MG63 (cell line): ENCODE measurements around the gene TACC2. TPM values are rescaled to one million over a fixed set of nuclear protein-coding genes. Genes with fewer than 3 reads are reported as not detected.
"Not testable (repeated sequence)": the region's sequence is repeated elsewhere in the genome, so short reads cannot be mapped to it uniquely, and the experiment has no call there.

ENCODE experiments used
- DNase-seq: peaks from one replicate; pipeline ENCODE4 v3.0.0-alpha.2; 2020
- H3K27me3 ChIP-seq: fragments of 250-450 bp; sonication (Bioruptor Pico); 2 replicates; pipeline ENCODE4 v1.5.1; 2020; ENCODE audit warnings: mild to moderate bottlenecking, moderate library complexity
- H3K36me3 ChIP-seq: fragments of 250-450 bp; sonication (Bioruptor Pico); 2 replicates; pipeline ENCODE4 v1.5.1; 2020; ENCODE audit warnings: mild to moderate bottlenecking, moderate library complexity
- H3K4me3 ChIP-seq: fragments of 250-450 bp; sonication (Bioruptor Pico); 2 replicates; pipeline ENCODE4 v1.5.1; 2020; ENCODE audit warnings: mild to moderate bottlenecking, moderate library complexity
- H3K9me3 ChIP-seq: fragments of 250-450 bp; sonication (Bioruptor Pico); 2 replicates; pipeline ENCODE4 v1.5.1; 2020; ENCODE audit warnings: mild to moderate bottlenecking, moderate library complexity
- total RNA-seq: library from RNA; depleted of rRNA; stranded (reverse); fragments of >200 nt; shearing (Covaris generic); gene quantifications from 2 replicates; pipeline ENCODE4 v1.2.3, GENCODE V29; 2014; ENCODE audit warnings: low replicate concordance; rRNA removed

The TACC2 gene, protein sequence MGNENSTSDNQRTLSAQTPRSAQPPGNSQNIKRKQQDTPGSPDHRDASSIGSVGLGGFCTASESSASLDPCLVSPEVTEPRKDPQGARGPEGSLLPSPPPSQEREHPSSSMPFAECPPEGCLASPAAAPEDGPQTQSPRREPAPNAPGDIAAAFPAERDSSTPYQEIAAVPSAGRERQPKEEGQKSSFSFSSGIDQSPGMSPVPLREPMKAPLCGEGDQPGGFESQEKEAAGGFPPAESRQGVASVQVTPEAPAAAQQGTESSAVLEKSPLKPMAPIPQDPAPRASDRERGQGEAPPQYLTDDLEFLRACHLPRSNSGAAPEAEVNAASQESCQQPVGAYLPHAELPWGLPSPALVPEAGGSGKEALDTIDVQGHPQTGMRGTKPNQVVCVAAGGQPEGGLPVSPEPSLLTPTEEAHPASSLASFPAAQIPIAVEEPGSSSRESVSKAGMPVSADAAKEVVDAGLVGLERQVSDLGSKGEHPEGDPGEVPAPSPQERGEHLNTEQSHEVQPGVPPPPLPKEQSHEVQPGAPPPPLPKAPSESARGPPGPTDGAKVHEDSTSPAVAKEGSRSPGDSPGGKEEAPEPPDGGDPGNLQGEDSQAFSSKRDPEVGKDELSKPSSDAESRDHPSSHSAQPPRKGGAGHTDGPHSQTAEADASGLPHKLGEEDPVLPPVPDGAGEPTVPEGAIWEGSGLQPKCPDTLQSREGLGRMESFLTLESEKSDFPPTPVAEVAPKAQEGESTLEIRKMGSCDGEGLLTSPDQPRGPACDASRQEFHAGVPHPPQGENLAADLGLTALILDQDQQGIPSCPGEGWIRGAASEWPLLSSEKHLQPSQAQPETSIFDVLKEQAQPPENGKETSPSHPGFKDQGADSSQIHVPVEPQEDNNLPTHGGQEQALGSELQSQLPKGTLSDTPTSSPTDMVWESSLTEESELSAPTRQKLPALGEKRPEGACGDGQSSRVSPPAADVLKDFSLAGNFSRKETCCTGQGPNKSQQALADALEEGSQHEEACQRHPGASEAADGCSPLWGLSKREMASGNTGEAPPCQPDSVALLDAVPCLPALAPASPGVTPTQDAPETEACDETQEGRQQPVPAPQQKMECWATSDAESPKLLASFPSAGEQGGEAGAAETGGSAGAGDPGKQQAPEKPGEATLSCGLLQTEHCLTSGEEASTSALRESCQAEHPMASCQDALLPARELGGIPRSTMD (N-terminal part only)
- total RNA-seq, result 7.3 and 7.4 TPM in 2 replicates

DNA sequence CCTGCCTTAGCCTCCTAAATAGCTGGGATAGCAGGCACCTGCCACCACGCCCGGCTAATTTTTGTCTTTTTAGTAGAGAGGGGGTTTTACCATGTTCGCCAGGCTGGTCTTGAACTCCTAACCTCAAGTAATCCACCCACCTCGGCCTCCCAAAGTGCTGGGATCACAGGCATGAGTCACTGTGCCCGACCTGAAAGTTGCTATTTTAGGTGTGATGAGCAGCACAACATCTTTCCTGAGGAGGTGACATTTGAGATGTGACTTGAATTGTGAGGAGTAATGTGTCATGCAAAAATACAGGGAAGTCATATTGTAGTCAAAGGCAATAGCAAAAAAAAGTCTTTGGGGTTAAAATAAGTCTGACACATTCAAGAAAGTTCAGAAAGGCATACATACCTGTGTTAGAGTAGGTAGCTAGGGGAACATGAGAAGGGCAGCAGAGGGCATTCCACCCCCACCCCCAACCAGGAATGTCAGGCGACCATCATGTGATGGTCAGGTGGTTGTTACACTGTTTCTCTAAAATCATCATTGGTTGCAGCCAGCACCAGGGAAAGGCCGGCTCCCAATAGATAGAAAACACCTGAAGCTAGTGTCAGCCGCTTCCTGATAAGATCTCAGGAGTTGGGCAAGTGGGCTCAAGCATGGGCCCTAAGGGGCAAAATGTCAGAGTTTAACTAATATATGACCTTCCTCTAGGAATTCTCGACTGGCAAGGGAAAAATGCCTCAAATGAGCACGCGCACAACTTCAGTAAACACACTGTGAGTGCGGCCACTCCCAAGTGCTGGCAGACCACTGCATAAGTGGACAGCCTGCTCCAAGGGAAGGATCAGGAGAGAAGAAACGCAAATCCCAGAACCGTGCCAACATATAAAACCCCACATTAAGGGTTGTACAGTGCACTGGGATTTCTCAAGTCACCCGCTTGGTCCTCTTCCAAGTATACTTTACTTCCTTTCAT, at the start of gene TACC2:
TSS of gene TACC2 (plus strand) at position 803 of the 964 bp plus-strand sequence. CDS start 32,819 bp downstream, outside the sequence.
- H3K4me3 ChIP-seq, result no peak within 1 kb of the TSS
- peaks cover 7% of the 10 kb centered on the region; the same call in 1 of the 2 replicates for H3K9me3 ChIP-seq
- H3K27me3 ChIP-seq, result no peaks in the 10 kb centered on the region
- no peaks in the 10 kb centered on the region for H3K36me3 ChIP-seq
- no peak for DNase-seq

DNA sequence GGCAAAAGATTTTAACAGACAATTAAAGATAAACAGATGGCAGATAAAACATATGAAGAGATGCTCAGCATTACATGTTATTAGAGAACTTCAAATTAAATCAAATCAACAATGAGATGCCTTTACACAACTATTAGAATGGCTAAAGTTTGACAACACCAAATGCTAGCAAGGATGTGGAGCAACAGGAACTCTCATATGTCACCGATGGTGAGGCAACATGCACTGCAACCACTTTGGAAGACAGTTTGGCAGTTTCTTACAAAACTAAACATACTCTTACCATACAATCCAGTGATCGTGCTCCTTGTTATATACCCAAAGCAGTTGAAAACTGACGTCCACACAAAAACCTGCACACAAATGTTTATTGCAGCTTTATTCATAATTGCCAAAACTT, 47.4 kb upstream of the TACC2 start:
- Histone ChIP-seq H3K36me3 (no peaks in the 10 kb centered on the region), H3K27me3 (no peaks in the 10 kb centered on the region), H3K9me3 (peaks cover 3% of the 10 kb centered on the region; the same call in 1 of the 2 replicates), H3K4me3 (no peak overlapping the region)
- no peak for DNase-seq

DNA sequence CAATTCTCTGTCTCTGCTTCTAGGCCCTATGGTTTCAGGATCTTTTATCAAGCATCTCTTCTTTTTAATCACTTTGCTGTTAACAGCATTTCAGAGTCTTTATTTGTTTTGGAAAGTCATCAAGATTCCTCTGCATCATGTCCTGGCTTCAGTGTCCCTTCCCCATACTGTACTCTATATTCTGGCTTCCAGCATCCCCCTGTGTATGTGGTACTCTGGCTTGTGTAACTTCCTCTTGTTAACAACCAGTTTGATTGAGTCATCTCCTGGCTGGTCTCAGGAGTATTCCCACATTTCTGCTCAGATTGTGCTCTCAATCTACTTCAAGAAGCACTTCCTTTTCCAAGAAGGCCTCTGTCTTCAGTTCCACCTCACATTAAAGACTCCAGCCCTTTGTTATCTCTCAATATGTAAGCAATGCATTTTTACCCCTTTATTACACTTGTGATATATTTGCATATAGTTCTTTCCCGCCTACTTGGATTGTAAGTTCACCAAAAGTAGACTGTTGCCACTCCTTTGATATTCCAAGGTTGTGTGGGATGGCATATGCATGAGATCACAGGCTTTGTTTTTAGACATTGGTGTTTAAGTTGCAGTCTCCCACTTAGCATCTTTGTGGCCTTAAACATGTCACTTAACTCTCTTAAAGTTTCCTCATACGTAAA, 46.1 kb upstream of the TACC2 start:
- no peaks in the 10 kb centered on the region for H3K36me3 ChIP-seq
- DNase-seq, result peak; percentile 74
- no peak overlapping the region for H3K4me3 ChIP-seq
- no peaks in the 10 kb centered on the region for H3K27me3 ChIP-seq
- H3K9me3 ChIP-seq, result peaks cover 3% of the 10 kb centered on the region; the same call in 1 of the 2 replicates

DNA sequence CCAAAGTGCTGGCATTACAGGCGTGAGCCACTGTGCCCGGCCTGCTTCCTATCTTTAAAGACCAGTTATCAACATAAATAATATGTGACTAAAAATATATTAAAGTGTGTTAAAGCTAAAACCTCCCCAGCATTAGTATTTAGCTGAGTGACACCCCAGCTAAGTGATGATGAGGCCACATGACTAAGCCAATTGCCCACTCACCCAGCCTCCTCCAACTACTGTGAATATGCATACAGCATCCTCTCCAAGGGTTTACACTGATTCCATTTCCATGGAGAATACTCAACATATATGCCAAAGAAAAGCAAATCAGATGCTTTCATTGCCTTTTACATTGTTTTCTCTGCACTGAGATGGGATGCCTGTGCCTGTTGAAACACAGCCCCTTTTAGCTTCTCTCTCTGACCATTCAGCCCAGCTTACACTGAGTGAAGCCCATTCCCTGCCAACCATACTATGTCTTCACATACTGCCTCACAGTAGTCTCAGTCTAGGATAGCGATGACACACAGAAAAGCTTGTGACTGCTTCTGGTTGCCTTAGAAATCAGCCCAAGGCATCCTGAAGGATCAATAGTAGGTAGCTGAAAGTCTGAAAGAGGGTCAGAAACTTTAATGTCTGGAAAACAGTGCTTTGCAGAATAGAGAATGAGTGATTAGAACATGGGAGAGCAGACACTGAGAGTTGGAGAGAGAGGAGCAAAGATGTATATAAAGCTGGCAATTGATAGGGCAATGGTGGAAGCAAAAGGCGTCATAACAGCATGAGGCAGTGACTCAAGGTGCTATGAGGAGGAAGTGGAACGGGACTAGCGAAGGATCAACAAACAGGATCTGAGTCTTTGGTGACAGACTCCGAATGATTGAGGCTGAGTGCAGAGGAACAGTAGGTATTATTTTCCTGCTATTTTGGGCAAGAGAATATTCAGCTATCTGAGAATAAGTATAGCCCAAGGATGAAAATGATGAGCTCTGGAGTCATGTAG, 41.3 kb upstream of the TACC2 start:
- no peaks in the 10 kb centered on the region for H3K9me3 ChIP-seq

DNA sequence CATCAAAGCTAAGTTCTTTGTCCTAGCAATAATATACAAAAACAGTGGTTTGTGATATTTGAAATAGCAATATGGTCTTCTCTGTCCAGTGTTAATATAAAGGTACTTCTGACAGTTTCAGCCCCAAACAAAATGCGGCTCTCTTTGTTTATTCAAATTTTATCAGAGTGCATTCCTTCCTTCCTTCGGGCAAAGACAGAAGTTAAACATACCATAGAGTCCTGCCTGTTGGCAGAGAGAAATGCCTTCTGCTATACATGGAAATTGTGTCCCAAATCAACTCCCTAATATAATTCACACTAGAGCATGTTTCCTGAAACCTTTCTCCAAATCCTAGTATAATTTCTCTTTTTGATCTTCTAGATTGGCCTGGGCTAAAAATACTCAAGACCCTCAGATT, 39.9 kb upstream of the TACC2 start:
- no peaks in the 10 kb centered on the region for H3K9me3 ChIP-seq
- H3K4me3 ChIP-seq, result no peak overlapping the region
- no peaks in the 10 kb centered on the region for H3K27me3 ChIP-seq
- DNase-seq, result no peak
- H3K36me3 ChIP-seq, result no peaks in the 10 kb centered on the region

More for the DNA sequence above, 41.3 kb upstream of the TACC2 start:
- Histone ChIP-seq H3K4me3 (no peak overlapping the region), H3K36me3 (no peaks in the 10 kb centered on the region), H3K27me3 (no peaks in the 10 kb centered on the region)
- no peak for DNase-seq

DNA sequence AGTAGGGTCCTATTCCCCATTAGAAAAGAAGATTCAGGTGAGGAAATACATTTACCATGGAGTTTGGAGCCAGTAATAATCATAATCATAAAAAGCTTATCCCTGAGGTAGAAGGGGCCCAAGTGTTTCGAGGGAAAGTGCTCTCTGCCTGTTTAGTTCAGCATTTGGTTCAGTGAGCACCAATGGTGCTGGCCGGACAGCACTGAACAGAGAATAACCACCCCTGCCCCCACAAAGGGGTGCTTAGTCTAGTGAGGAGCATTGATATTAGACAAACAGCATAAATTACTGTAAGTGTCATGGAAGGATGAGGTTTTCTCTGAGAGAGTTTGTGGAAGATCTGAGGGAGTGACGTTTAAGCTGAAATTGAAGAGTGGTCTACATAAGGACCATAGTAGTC, 39.5 kb upstream of the TACC2 start:
- Histone ChIP-seq H3K4me3 (no peak overlapping the region), H3K36me3 (no peaks in the 10 kb centered on the region), H3K9me3 (no peaks in the 10 kb centered on the region), H3K27me3 (no peaks in the 10 kb centered on the region)
- DNase-seq, result no peak

DNA sequence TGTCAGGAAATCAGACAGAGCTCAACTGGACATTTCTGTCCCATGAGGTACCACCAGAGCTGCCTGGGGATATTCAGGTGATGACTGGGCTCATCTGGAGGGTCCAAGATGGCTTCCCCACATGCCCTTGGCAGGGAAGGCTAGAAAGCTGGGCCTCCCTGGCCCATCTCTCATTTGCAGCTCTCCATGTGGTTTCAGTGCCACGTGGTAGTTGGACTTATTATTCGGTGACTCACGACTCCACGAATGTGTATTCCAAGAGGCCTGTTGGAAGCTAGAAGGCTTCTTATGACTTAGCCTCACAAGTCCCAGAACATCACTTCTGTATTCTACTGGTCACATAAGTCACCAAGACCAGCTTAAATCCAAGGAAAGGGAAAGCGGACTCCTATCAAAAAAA, 36.7 kb upstream of the TACC2 start:
- peak; percentile 83 for DNase-seq
- H3K9me3 ChIP-seq, result no peaks in the 10 kb centered on the region
- peaks cover 11% of the 10 kb centered on the region for H3K36me3 ChIP-seq
- H3K4me3 ChIP-seq, result no peak overlapping the region
- H3K27me3 ChIP-seq, result no peaks in the 10 kb centered on the region

DNA sequence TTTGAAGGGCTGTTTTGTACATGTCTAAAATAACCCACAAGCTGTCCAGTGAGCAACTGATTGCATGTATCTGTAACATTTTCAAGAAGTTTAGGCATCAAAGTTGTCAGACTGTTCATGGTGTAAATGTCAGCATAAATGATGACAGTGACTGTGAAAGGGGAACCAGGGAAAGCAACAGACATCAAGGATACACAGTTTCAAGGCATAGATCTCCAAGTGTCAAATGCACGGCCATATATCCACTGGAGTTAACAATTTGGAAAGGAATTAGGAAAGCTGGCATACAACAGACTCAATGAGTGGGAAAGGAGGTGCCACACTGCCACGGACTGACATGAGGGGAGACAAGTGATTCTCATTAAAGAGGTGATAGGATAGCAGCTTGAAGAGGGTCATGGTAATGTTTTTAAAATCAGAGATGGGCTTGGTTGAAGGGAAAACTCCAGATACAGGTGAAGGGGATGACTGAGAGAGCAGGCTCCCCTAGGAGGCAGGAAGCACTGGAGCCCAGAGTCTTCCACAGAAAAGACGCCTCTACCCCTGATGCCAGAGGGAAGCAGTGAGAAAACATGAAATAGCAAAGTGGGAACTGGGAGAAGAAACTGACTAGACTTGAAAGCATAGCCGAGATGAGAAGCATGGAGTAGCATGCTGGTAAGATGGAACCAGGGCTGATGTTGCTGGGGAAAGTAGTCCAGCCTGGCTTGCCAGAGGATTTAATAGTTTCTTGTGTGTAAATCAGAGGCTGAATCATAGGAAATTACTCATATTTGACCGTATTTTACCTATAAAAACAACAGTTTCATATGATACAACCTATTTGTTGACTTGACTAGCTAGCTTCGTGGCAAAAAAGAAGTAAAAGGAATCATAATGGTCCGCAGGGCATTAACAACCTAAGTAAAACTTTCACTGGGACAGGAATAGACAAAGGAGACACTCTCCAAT, 32.6 kb upstream of the TACC2 start:
- DNase-seq, result peak; percentile 54
- Histone ChIP-seq H3K9me3 (no peaks in the 10 kb centered on the region), H3K36me3 (peaks cover 27% of the 10 kb centered on the region), H3K4me3 (no peak overlapping the region), H3K27me3 (no peaks in the 10 kb centered on the region)

DNA sequence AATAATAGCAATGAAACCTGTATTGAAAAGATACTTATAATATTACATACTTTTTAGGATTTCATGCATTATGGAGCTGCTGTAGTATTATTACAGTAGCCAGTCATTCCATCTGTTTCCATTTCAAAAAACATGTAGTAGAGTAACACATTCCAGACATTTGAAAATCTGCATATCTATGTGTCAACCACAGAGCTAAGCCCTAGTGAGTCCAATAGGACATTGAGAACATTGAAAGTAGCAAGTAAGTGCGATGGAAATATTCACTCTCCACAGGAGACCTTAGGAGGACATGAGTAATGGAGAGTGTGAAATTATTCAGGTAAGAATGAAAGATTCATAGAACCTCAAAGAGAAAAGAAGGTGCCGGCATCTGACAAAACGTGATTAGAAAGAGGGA, 29.3 kb upstream of the TACC2 start:
- DNase-seq, result no peak
- peaks cover 27% of the 10 kb centered on the region for H3K36me3 ChIP-seq
- no peak overlapping the region for H3K4me3 ChIP-seq

DNA sequence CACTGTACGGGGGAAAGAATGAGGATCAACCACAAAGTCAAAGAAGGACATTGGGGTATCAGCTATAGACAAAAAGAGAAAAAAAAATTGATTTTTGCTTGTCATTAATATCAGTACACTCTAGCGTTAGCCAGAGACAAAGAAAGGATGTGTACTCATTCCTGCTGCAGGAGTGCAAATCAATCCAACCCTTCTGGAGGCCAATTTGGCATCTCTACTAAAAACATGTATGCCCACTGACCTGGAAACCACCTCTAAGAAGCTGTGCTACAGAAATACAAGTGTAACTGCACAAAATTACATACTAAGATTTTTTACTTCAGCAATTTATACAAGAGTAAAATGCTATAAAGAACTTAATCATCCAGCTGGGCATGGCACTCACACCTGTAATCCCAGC, 27.5 kb upstream of the TACC2 start:
- H3K9me3 ChIP-seq, result no peaks in the 10 kb centered on the region
- H3K36me3 ChIP-seq, result peaks cover 26% of the 10 kb centered on the region
- H3K27me3 ChIP-seq, result no peaks in the 10 kb centered on the region
- H3K4me3 ChIP-seq, result no peak overlapping the region
- no peak for DNase-seq

More for the DNA sequence above, 29.3 kb upstream of the TACC2 start:
- H3K9me3 ChIP-seq, result no peaks in the 10 kb centered on the region
- H3K27me3 ChIP-seq, result no peaks in the 10 kb centered on the region

DNA sequence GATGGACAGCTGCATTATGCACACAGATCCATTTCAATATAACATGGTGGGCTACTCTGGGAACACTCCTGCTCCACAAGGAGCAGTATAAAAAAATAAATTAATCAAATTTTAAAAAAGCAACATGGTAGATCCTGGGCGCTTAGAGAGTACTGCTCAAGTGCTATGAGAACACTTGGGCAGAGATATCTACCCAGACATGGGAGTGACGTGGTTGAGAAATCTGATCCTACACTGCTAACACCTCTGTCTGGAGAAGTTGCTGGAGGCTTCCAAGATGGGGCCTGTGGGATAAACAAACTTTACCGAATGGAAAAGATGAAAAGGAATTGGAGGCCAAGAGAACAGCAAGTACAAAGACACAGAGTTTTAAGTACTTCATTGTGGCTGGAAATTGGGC, 23.0 kb upstream of the TACC2 start:
- H3K27me3 ChIP-seq, result no peaks in the 10 kb centered on the region
- H3K36me3 ChIP-seq, result peaks cover 47% of the 10 kb centered on the region
- H3K4me3 ChIP-seq, result no peak overlapping the region
- no peak for DNase-seq
- no peaks in the 10 kb centered on the region for H3K9me3 ChIP-seq

DNA sequence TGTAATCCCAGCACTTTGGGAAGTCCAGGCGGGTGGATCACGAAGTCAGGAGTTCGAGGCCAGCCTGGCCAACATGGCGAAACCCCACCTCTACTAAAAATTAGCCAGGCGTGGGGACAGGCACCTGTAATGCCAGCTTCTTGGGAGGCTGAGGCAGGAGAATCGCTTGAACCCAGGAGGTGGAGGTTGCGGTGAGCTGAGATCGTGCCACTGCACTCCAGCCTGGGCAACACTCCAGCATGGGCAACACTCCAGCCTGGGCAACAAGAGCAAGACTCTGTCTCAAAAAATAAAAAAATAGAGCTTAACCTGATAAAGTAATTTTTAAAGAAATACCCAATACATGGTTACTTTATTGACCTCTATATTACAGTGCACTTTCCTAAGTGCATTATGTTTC, 19.9 kb upstream of the TACC2 start:
- DNase-seq, result peak; percentile 24
- peaks cover 47% of the 10 kb centered on the region for H3K36me3 ChIP-seq
- H3K27me3 ChIP-seq, H3K9me3 ChIP-seq, H3K4me3 ChIP-seq: not testable (repeated sequence)

DNA sequence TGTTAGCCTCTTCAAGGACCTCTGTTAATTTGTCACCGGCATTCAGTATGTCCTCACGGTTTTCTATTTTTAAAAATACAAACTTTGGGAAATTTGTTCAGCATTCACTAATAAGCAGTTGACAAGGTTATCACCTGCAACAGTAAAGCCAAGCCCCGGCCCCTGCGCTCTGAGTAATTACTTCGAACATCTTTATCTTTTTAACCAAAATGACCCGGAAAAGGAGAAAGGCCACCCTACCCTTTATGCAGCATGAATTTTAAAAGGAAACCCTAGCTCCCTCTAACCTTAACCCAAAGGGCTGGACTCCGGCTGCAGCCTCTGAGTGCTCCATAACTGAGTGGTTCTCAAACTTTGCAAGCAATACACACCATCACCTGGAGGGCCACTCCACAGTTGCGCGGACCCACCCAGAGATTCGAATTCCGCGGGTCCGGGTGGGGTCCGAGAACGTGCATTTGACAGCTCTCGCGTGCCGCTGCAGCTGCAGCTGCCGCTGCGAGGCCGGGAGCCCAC, 14.9 kb upstream of the TACC2 start:
- no peak for DNase-seq
- Histone ChIP-seq H3K36me3 (peaks cover 15% of the 10 kb centered on the region), H3K27me3 (no peaks in the 10 kb centered on the region), H3K9me3 (peaks cover 15% of the 10 kb centered on the region), H3K4me3 (peak overlapping the region; percentile 75)
